AG04449 (cell line): ENCODE data around the gene CNDP1.

Experiments
- CTCF ChIA-PET: fragments of 350-600 bp; formaldehyde crosslinking; extraction: SDS; loops from one replicate; lab custom pipeline; 2021; ENCODE audit warnings: antibody characterized with exemption; lab: Yijun Ruan, JAX
- POLR2A ChIA-PET: fragments of 400-600, 350-600 bp; formaldehyde crosslinking; extraction: SDS; loops from one replicate; lab custom pipeline; 2020; ENCODE audit warnings: antibody characterized with exemption, inconsistent platforms; lab: Yijun Ruan, JAX
- DNase-seq: peaks from one replicate; pipeline ENCODE4 v3.0.0-alpha.2; 2010; ENCODE audit warnings: low read depth, low spot score
- H3K4me3 ChIP-seq: 2 replicates; pipeline ENCODE4 v1.5.1; 2011; ENCODE audit warnings: low read depth, mild to moderate bottlenecking, control low read depth, low read length
- TF ChIP-seq, protein P1 (sequence below): IDR thresholded peaks from one replicate; pipeline ENCODE4 v1.5.1; 2011; ENCODE audit warnings: mild to moderate bottlenecking, moderate library complexity, low read length, control low read depth, inconsistent platforms; ENCODE audit not compliant: insufficient read depth; ENCODE audit errors: missing control alignments

CNDP1 gene

DNA sequence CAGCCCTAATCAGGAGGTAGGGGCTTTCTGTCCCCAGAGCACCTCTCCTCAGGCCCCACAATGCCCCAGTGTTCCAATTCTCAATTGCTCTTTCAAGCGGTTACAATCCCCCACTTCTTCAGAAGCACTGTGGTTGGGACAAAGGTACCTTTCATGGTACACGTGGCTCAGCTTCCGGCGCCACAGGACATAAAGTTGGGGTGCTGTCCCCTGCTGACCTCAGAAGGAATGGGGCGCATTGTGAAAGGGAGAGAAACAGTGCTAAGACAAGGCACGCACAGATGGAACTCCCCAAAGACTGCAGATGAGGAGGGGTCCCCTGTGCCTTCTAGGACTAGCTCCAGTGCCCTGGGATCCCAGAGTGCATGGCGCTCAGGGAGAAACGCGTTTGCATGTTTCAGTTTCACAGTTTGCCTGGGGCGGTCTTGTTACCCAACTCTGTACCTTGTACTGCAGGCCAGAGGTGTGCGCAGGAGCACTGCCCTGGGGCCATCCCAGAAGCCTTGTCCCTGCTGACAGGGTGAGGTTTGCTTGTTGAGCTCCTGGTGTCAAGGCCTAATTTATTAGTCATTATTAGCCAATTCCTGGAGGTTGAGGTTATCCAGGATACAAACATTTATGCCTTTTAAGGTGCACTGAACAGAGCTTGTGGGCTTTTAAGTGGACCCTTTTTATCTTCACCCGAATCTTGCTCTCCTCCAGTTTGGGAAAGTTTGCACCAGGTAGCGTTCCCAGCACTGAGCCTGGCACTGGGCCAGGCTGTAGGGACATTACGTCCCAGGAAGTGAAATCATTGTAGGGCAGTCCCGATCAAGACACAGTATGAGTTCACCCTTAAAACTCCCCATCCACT is 7.6 kb downstream of the CNDP1 start:
- no peak for DNase-seq
- ChIA-PET CTCF (interaction anchor here (0.9 to 3.7 kb wide), 2 partner anchors 10 to 190 kb away, joined by 3 to 18 read pairs; no protein-coding TSS in a partner anchor), POLR2A (no interaction called here)
- TF ChIP-seq, protein P1, sequence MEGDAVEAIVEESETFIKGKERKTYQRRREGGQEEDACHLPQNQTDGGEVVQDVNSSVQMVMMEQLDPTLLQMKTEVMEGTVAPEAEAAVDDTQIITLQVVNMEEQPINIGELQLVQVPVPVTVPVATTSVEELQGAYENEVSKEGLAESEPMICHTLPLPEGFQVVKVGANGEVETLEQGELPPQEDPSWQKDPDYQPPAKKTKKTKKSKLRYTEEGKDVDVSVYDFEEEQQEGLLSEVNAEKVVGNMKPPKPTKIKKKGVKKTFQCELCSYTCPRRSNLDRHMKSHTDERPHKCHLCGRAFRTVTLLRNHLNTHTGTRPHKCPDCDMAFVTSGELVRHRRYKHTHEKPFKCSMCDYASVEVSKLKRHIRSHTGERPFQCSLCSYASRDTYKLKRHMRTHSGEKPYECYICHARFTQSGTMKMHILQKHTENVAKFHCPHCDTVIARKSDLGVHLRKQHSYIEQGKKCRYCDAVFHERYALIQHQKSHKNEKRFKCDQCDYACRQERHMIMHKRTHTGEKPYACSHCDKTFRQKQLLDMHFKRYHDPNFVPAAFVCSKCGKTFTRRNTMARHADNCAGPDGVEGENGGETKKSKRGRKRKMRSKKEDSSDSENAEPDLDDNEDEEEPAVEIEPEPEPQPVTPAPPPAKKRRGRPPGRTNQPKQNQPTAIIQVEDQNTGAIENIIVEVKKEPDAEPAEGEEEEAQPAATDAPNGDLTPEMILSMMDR, result no peak
- H3K4me3 ChIP-seq, result no peak overlapping the region

DNA sequence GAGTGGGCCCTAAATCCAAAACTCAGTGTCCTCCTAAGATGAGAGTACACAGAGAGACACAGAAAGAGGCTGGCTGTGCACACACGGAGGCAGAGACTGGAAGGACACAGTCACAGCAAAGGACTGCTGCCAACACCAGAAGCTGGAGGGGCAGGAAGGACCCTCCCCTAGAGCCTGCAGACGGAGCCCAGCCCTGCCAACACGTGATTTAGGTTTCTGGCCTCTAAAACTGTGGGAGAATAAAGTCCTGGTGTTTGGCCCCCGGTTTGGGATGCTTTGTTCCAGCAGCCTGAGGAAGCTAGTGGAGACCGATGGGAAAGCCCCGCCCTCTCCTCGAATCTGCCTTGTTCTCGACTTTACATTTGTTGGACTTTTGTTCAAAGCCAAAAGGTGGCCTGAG is 10.6 kb downstream of the CNDP1 start:
- TF ChIP-seq, protein P1, result no peak
- CTCF ChIA-PET, result interaction anchor here (3.4 kb wide), 1 partner anchor 191 kb away, joined by 10 read pairs; no protein-coding TSS in a partner anchor

DNA sequence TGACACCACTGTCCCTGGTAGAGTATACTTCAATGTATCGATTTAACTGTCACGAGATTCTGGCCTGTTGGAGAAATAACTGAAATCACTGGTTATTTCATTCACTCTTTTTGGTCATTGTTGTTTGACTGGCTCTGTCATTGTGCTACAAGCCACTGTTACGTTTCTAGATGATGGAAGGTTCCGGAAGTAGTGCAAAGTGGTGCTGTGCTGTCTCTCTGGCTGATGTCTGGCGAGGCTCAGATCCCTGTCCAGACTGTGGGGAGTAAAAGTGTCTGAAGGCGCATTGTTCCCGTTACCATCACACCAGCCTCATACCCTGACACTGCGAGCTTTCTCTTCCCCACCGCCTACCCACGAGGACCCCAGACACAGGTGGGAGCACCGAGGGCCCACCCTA is 11.7 kb downstream of the CNDP1 start:
- ChIA-PET CTCF (interaction anchor here (0.8 to 3.4 kb wide), 3 partner anchors 193 to 349 kb away, joined by 3 to 10 read pairs (median 3); no protein-coding TSS in a partner anchor), POLR2A (no interaction called here)
- H3K4me3 ChIP-seq, result no peak overlapping the region
- DNase-seq, result no peak
- TF ChIP-seq, protein P1, result no peak

More for the DNA sequence above, 10.6 kb downstream of the CNDP1 start:
- no peak for DNase-seq
- H3K4me3 ChIP-seq, result no peak overlapping the region
- POLR2A ChIA-PET, result no interaction called here

DNA sequence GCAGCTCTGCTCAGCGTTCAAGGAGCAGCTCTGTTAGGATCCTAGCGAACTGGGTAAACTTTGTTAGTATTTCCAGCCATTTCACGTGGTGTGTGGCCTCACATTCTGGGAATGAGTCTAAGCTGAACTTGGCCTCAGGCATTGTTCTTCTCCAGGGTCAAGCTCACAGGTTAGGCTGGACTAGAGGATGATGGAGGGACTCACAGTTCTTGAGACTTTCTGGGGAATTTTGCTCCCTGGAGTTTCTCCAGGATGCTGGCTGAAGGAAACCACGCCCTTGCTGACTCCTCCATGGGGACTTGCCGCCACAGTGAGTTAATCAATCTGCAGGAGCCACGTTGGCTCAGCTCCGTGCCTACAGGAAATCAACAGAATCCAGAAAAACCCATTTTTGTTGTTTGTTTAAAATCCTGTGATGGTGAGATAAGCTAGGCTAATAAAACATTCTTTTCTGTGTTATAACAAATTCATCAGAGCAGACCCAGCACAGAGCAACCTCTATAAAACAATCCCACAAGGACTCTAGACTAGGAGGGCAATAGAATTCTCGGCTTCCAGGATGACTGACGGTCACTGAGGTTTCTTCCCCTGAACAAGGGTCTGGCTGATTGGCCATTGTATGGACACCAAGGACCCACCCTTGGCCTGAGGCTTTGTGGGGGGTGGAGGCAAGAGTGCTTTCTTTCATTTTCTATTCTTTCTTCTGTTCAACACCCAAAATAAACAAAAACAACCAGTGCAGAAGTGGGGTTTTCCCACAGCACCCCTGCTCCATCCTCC is 12.6 kb downstream of the CNDP1 start:
- ChIA-PET POLR2A (no interaction called here), CTCF (interaction anchor here (0.8 to 3.4 kb wide), 3 partner anchors 194 to 350 kb away, joined by 3 to 10 read pairs (median 3); no protein-coding TSS in a partner anchor)
- no peak overlapping the region for H3K4me3 ChIP-seq
- TF ChIP-seq, protein P1, result no peak
- no peak for DNase-seq

DNA sequence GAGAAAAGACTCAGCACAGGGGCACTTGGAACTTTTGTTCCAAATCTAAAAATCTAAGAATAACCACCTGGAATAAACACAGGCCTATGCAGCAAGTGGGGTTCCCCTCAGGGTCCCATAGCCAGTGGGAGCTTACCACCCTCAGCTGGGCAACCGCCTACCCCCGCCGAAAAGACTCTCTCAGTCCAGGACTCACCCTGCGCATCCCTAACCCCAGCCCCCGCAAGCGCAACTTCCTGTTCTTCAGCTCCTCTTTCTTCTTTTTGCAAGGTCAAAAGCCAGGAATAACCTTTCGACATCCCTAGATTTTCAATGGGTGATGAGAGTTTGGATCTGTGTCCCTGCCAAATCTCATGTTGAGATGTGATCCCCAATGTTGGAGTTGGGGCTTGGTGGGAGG is 13.6 kb downstream of the CNDP1 start:
- no peak overlapping the region for H3K4me3 ChIP-seq
- ChIA-PET POLR2A (no interaction called here), CTCF (interaction anchor here (3.4 kb wide), 1 partner anchor 194 kb away, joined by 10 read pairs; no protein-coding TSS in a partner anchor)
- no peak for DNase-seq
- TF ChIP-seq, protein P1, result no peak

DNA sequence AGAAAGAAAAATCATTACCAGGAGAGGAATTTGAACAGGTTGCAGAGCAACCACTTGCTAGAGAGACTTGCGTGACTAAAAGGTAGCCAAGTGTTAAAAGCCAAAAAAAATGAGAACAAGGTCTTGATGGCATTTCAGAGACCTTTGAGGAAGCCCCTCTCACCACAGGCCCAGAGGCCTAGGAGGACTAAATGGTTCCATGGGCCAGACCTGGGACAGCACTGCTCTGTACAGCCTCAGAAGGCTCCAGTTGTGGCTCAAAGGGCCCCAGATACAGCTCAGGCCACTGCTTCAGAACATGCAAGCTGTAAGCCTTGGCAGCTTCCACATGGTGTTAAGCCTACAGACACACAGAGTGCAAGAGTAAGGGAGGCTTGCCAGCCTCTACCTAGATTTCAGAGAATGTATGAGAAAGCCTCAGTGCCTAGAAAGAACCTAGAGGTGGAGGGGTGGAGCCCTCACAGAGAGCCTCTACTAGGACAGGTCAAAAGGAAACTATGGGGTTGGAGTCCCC is 15.3 kb downstream of the CNDP1 start:
- DNase-seq, result no peak
- POLR2A ChIA-PET, result no interaction called here
- TF ChIP-seq, protein P1, result no peak
- no peak overlapping the region for H3K4me3 ChIP-seq
- CTCF ChIA-PET, result interaction anchor here (0.7 to 4.2 kb wide), 4 partner anchors 12 to 351 kb away, joined by 3 to 54 read pairs (median 4); no protein-coding TSS in a partner anchor
